ENCODE data around the gene SLC31A1. TPM values are rescaled to one million over a fixed set of nuclear protein-coding genes. Genes with fewer than 3 reads are reported as not detected.

The SLC31A1 gene
- total RNA-seq, 1 donor from 2014 or later = 7.3 TPM

GRCh38 chr9:113275157-113276131 is 54.1 kb downstream of the SLC31A1 start, which contains the start of the genes CDC26 and PRPF4:
Gene CDC26 (minus strand): TSS chr9:113275572. CDS start chr9:113272507, 3,065 bp downstream.
Gene PRPF4 (plus strand): TSS chr9:113275658. CDS start chr9:113275744, 86 bp downstream.
- H3K27ac Mint-ChIP-seq = no peak within 1 kb of the TSS

GRCh38 chr9:113278840-113279239 is 57.5 kb downstream of the SLC31A1 start:
- no peaks in the 10 kb centered on the region for H3K9me3 Mint-ChIP-seq
- TF ChIP-seq CTCF (IDR thresholded peaks at IDR 0.05) = no peak
- H3K27me3 Mint-ChIP-seq = no peaks in the 10 kb centered on the region
- POLR2A ChIA-PET = no interaction called here
- H3K27ac Mint-ChIP-seq = no peak overlapping the region
- H3K4me1 Mint-ChIP-seq = peaks cover 9% of the 10 kb centered on the region
- no peak overlapping the region for H3K4me3 Mint-ChIP-seq
- CTCF ChIA-PET = no interaction called here
- ATAC-seq (ENCODE audit: low read depth) = no peak
- intact Hi-C loops (cut with micrococcal nuclease) = loop anchor here (5.0 kb wide), 1 partner anchor 1797 kb away; the partner anchor contains the start of gene ECPAS
- peaks cover 60% of the 10 kb centered on the region for H3K36me3 Mint-ChIP-seq (ENCODE audit: low read depth)
- no peak for DNase-seq

More at GRCh38 chr9:113275157-113276131, 54.1 kb downstream of the SLC31A1 start, which contains the start of the genes CDC26 and PRPF4:
- DNase-seq (peak; percentile 92), ATAC-seq (ENCODE audit: low read depth) (peak; percentile 88)
- Mint-ChIP-seq H3K9me3 (no peaks in the 10 kb centered on the region), H3K4me1 (peaks cover 9% of the 10 kb centered on the region), H3K4me3 (no peak within 1 kb of the TSS), H3K36me3 (ENCODE audit: low read depth) (peaks cover 54% of the 10 kb centered on the region), H3K27me3 (no peaks in the 10 kb centered on the region)
- ChIA-PET CTCF (interaction anchor here (0.7 to 7.0 kb wide), 21 partner anchors 34 to 601 kb away, joined by 3 to 91 read pairs (median 4); partner anchors contain the start of genes ALAD, FKBP15, SLC31A1 and WDR31), POLR2A (interaction anchor here (0.6 to 2.6 kb wide), 20 partner anchors 9 to 1792 kb away, joined by 3 to 41 read pairs (median 6); partner anchors contain the start of genes ALAD, BSPRY, C9orf43 and DNAJC25)
- no peak for TF ChIP-seq CTCF (IDR thresholded peaks at IDR 0.05)
- intact Hi-C loops (cut with micrococcal nuclease) = loop anchor here (1.0 to 5.0 kb wide), 8 partner anchors 54 to 1793 kb away; partner anchors contain the start of genes C9orf43, ECPAS, FKBP15 and POLE3

GRCh38 chr9:113281356-113281755 is 60.0 kb downstream of the SLC31A1 start:
- ChIA-PET CTCF (no interaction called here), POLR2A (interaction anchor here (0.6 kb wide), 1 partner anchor 488 kb away, joined by 8 read pairs; no protein-coding TSS in a partner anchor)
- DNase-seq (no peak), ATAC-seq (ENCODE audit: low read depth) (no peak)
- Mint-ChIP-seq H3K27me3 (no peaks in the 10 kb centered on the region), H3K9me3 (no peaks in the 10 kb centered on the region), H3K4me3 (no peak overlapping the region), H3K27ac (no peak overlapping the region), H3K36me3 (ENCODE audit: low read depth) (peaks cover 76% of the 10 kb centered on the region), H3K4me1 (peaks cover 4% of the 10 kb centered on the region)
- intact Hi-C loops (cut with micrococcal nuclease) = no loop called here
- TF ChIP-seq CTCF (IDR thresholded peaks at IDR 0.05) = no peak

GRCh38 chr9:113289091-113289490 is 67.7 kb downstream of the SLC31A1 start:
- DNase-seq (no peak), ATAC-seq (ENCODE audit: low read depth) (no peak)
- ChIA-PET CTCF (no interaction called here), POLR2A (no interaction called here)
- intact Hi-C loops (cut with micrococcal nuclease) = no loop called here
- Mint-ChIP-seq H3K36me3 (ENCODE audit: low read depth) (peaks cover 84% of the 10 kb centered on the region), H3K27me3 (no peaks in the 10 kb centered on the region), H3K27ac (no peak overlapping the region), H3K4me3 (no peak overlapping the region), H3K9me3 (no peaks in the 10 kb centered on the region), H3K4me1 (no peaks in the 10 kb centered on the region)
- no peak for TF ChIP-seq CTCF (IDR thresholded peaks at IDR 0.05)

Measured in activated B cell treated with CpG ODN at 0.5 μM for 24 hours (primary cell).